GM12878 (cell line): ENCODE measurements around the gene EME2. TPM values are rescaled to one million over a fixed set of nuclear protein-coding genes. Genes with fewer than 3 reads are reported as not detected.

Source experiments
- ASH2L ChIP-seq: fragments of 300-600, 200-600 bp; sonication (generic); IDR thresholded peaks from 2 replicates; pipeline ENCODE4 v1.6.1; 2017; ENCODE audit warnings: low read depth, mild to moderate bottlenecking, borderline replicate concordance
- BACH1 ChIP-seq: fragments of 450-650 bp; IDR thresholded peaks from 2 replicates; pipeline ENCODE4 v1.6.1; 2017; ENCODE audit warnings: mild to moderate bottlenecking, borderline replicate concordance
- BCL3 ChIP-seq: IDR thresholded peaks from 2 replicates; pipeline ENCODE4 v1.6.1; 2011; ENCODE audit warnings: borderline replicate concordance, low read depth, mild to moderate bottlenecking, moderate library complexity, low read length; ENCODE audit not compliant: insufficient read depth, poor library complexity, severe bottlenecking
- DPF2 ChIP-seq: fragments of 450-650 bp; IDR thresholded peaks from 2 replicates; pipeline ENCODE4 v1.6.1; 2017; ENCODE audit warnings: mild to moderate bottlenecking
- EZH2 ChIP-seq: IDR thresholded peaks from 2 replicates; pipeline ENCODE4 v1.6.1; 2012; ENCODE audit warnings: low read depth, mild to moderate bottlenecking, control low read depth, inconsistent platforms, low read length, borderline replicate concordance; ENCODE audit not compliant: control insufficient read depth
- KLF5 ChIP-seq: fragments of 450-650 bp; IDR thresholded peaks from 2 replicates; pipeline ENCODE4 v1.6.1; 2014; ENCODE audit warnings: mild to moderate bottlenecking; ENCODE audit not compliant: partially characterized antibody
- MLLT1 ChIP-seq: fragments of 450-650 bp; IDR thresholded peaks from 2 replicates; pipeline ENCODE4 v1.6.1; 2016; ENCODE audit warnings: mild to moderate bottlenecking
- PAX8 ChIP-seq: fragments of 450-650 bp; IDR thresholded peaks from 2 replicates; pipeline ENCODE4 v1.6.1; 2017; ENCODE audit warnings: mild to moderate bottlenecking, moderate library complexity
- PBX3 ChIP-seq: IDR thresholded peaks from 2 replicates; pipeline ENCODE4 v1.6.1; 2011; ENCODE audit warnings: mild to moderate bottlenecking, low read depth, low read length, moderate library complexity; ENCODE audit not compliant: insufficient replicate concordance
- PKNOX1 ChIP-seq: fragments of 450-650 bp; IDR thresholded peaks from 2 replicates; pipeline ENCODE4 v1.6.1; 2016; ENCODE audit warnings: mild to moderate bottlenecking
- PML ChIP-seq: IDR thresholded peaks from 2 replicates; pipeline ENCODE4 v1.6.1; 2012; ENCODE audit warnings: low read length, inconsistent platforms
- RBBP5 ChIP-seq: fragments of 200-600 bp; sonication (generic); conservative IDR thresholded peaks from 2 replicates; pipeline ENCODE4 v1.6.1; 2016
- SIN3A ChIP-seq: IDR thresholded peaks from 2 replicates; pipeline ENCODE4 v1.6.1; 2012; ENCODE audit warnings: low read depth, low read length, improper control_type of control experiment
- TAF1 ChIP-seq: IDR thresholded peaks from 2 replicates; pipeline ENCODE4 v1.6.1; 2011; ENCODE audit warnings: mild to moderate bottlenecking, low read depth, low read length, borderline replicate concordance
- TCF12 ChIP-seq: IDR thresholded peaks from 2 replicates; pipeline ENCODE4 v1.6.1; 2011; ENCODE audit warnings: low read depth, mild to moderate bottlenecking, low read length
- USF2 ChIP-seq: IDR thresholded peaks from 2 replicates; pipeline ENCODE4 v1.6.1; 2011; ENCODE audit warnings: low read depth, low read length, improper control_type of control experiment, borderline replicate concordance
- ZBED1 ChIP-seq: IDR thresholded peaks from 2 replicates; pipeline ENCODE4 v1.6.1; 2016; ENCODE audit warnings: borderline replicate concordance
- ZNF24 ChIP-seq: fragments of 450-650 bp; IDR thresholded peaks from 2 replicates; pipeline ENCODE4 v1.6.1; 2017; ENCODE audit warnings: antibody characterized with exemption, mild to moderate bottlenecking
- polyA plus RNA-seq, 11 experiments: library from polyadenylated mRNA; depleted of rRNA in 4 of 11; unstranded in 6 of 11; stranded (reverse) in 5 of 11; fragments of >200 nt; fragmentation: Nextera tagmentation in 4 of 11; fragmentation: Illumina TruSeq in 1 of 11; extraction: Ambion mirVana in 4 of 11; extraction: Trizol in 1 of 11; gene quantifications; 1 replicate in 1 of 11; 2 replicates in 10 of 11; pipeline versions ENCODE4 v1.2.1 to v1.2.3, GENCODE V29; 2011 to 2016; ENCODE audit warnings: inconsistent platforms in 2 of 11, missing spikeins in 2 of 11, low read depth in 1 of 11
- total RNA-seq, 4 experiments: library from RNA; depleted of rRNA in 3 of 4; stranded (reverse); fragments of >200 nt in 3 of 4; fragmentation: Illumina TruSeq in 1 of 4; extraction: Trizol in 1 of 4; gene quantifications; 2 replicates each; pipeline versions ENCODE4 v1.2.1 to v1.2.3, GENCODE V29; 2013 to 2021
- TF ChIP-seq, protein P1 (sequence below): IDR thresholded peaks from 2 replicates; pipeline ENCODE4 v1.6.1; 2012; ENCODE audit warnings: improper control_type of control experiment, low read depth, low read length; ENCODE audit not compliant: insufficient replicate concordance

Gene EME2
- total and polyA plus RNA-seq, 10 of the 15 experiments (the other 5 are each of a cell fraction or from before 2014, with no cell fraction given), result 0.29 to 16.9 (median 4.1) TPM

GRCh38 chr16:1781758-1782407 lies 9.3 kb downstream of the EME2 start (continued):
- no peak for TF ChIP-seq EZH2
- TF ChIP-seq TCF12, result no peak
- no peak for TF ChIP-seq PBX3
- TF ChIP-seq PML, result no peak
- TF ChIP-seq ZNF24, result 0 out of 2 replicates have a peak, but pooled peaks have one; percentile 24
- no peak for TF ChIP-seq PAX8
- TF ChIP-seq TAF1, result no peak
- 0 out of 2 replicates have a peak, but pooled peaks have one; percentile 15 for TF ChIP-seq PKNOX1
- 0 out of 2 replicates have a peak, but pooled peaks have one; percentile 76 for TF ChIP-seq ASH2L
- no peak for TF ChIP-seq SIN3A
- TF ChIP-seq BCL3, result peak; percentile 6
- TF ChIP-seq DPF2, result no peak
- TF ChIP-seq ZBED1, result no peak
- TF ChIP-seq, protein P1, sequence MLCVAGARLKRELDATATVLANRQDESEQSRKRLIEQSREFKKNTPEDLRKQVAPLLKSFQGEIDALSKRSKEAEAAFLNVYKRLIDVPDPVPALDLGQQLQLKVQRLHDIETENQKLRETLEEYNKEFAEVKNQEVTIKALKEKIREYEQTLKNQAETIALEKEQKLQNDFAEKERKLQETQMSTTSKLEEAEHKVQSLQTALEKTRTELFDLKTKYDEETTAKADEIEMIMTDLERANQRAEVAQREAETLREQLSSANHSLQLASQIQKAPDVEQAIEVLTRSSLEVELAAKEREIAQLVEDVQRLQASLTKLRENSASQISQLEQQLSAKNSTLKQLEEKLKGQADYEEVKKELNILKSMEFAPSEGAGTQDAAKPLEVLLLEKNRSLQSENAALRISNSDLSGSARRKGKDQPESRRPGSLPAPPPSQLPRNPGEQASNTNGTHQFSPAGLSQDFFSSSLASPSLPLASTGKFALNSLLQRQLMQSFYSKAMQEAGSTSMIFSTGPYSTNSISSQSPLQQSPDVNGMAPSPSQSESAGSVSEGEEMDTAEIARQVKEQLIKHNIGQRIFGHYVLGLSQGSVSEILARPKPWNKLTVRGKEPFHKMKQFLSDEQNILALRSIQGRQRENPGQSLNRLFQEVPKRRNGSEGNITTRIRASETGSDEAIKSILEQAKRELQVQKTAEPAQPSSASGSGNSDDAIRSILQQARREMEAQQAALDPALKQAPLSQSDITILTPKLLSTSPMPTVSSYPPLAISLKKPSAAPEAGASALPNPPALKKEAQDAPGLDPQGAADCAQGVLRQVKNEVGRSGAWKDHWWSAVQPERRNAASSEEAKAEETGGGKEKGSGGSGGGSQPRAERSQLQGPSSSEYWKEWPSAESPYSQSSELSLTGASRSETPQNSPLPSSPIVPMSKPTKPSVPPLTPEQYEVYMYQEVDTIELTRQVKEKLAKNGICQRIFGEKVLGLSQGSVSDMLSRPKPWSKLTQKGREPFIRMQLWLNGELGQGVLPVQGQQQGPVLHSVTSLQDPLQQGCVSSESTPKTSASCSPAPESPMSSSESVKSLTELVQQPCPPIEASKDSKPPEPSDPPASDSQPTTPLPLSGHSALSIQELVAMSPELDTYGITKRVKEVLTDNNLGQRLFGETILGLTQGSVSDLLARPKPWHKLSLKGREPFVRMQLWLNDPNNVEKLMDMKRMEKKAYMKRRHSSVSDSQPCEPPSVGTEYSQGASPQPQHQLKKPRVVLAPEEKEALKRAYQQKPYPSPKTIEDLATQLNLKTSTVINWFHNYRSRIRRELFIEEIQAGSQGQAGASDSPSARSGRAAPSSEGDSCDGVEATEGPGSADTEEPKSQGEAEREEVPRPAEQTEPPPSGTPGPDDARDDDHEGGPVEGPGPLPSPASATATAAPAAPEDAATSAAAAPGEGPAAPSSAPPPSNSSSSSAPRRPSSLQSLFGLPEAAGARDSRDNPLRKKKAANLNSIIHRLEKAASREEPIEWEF, result no peak
- no peak for TF ChIP-seq KLF5
- no peak for TF ChIP-seq RBBP5
- no peak for TF ChIP-seq MLLT1
- TF ChIP-seq USF2, result no peak
- TF ChIP-seq BACH1, result peak; percentile 80; the same call in 1 of the 2 replicates
